Prostate gland (tissue), 2 donors: ENCODE data around the gene AFDN. TPM values are rescaled to one million over a fixed set of nuclear protein-coding genes. Genes with fewer than 3 reads are reported as not detected.

ENCODE experiments used
- DNase-seq: peaks from one replicate; pipeline ENCODE4 v3.0.0-alpha.2; 2019; ENCODE audit warnings: low spot score
- H3K27ac ChIP-seq, 2 donors: fragments of 200-600 bp; sonication (generic); 2 replicates each; pipeline ENCODE4 v1.5.1; 2017 to 2019
- H3K27me3 ChIP-seq: fragments of 200-600 bp; sonication (generic); replicated peaks from 2 replicates; pipeline ENCODE4 v1.5.1; 2019; ENCODE audit not compliant: insufficient read depth
- H3K36me3 ChIP-seq, 2 donors: fragments of 200-600 bp; sonication (generic); 1 replicate in 1 of 2; 2 replicates in 1 of 2; pipeline versions ENCODE4 v1.5.1 to v1.8.1; 2017 to 2019
- H3K4me1 ChIP-seq: fragments of 200-600 bp; sonication (generic); replicated peaks from 2 replicates; pipeline ENCODE4 v1.5.1; 2019
- H3K4me3 ChIP-seq, 2 donors: fragments of 200-600 bp; sonication (generic); 2 replicates each; pipeline ENCODE4 v1.5.1; 2017 to 2019
- H3K9me3 ChIP-seq: fragments of 200-600 bp; sonication (generic); 2 replicates; pipeline ENCODE4 v1.5.1; 2017
- CTCF ChIP-seq, 4 experiments: fragments of 200-600 bp in 2 of 4; fragments of 450-650 bp in 2 of 4; sonication (generic) in 2 of 4; IDR thresholded peaks; 1 replicate in 3 of 4; 2 replicates in 1 of 4; pipeline ENCODE4 v1.5.1; 2016 to 2019; ENCODE audit warnings: antibody characterized with exemption in 4 of 4, mild to moderate bottlenecking in 2 of 4, moderate library complexity in 2 of 4
- POLR2A ChIP-seq: fragments of 450-650 bp; IDR thresholded peaks from one replicate; pipeline ENCODE4 v1.6.1; 2016; ENCODE audit warnings: antibody characterized with exemption, mild to moderate bottlenecking
- POLR2AphosphoS5 ChIP-seq: sonication (generic); formaldehyde crosslinking; IDR thresholded peaks from one replicate; pipeline ENCODE4 v1.6.1; 2017; ENCODE audit warnings: antibody characterized with exemption
- WGBS: methylation state at CpG from one replicate; pipeline ENCODE4 v1.1.5; 2018; 5-methylcytosine and 5-hydroxymethylcytosine counted together
- intact Hi-C: fragments of 100-400 bp; cut with DNase I; formaldehyde crosslinking; loops from one replicate; pipeline ENCODE4 v1.14.2; 2022
- total RNA-seq, 2 donors: library from RNA; depleted of rRNA; stranded (reverse); fragments of >200 nt; gene quantifications; one replicate each; pipeline ENCODE4 v1.1.0, GENCODE V29; 2016

The AFDN gene
- total RNA-seq, 2 donors from 2014 or later: 171 to 204 TPM

GRCh38 chr6:167833396-167833763 is 6.7 kb downstream of the AFDN start:
- H3K9me3 ChIP-seq: no peaks in the 10 kb centered on the region
- intact Hi-C loops: no loop called here
- no peak for DNase-seq
- peak overlapping the region; percentile 63 to 66 for H3K27ac ChIP-seq
- peak overlapping the region in 1 of 2 donors; percentile 4 for H3K4me3 ChIP-seq
- H3K36me3 ChIP-seq: no peaks in the 10 kb centered on the region
- no peak for TF ChIP-seq POLR2AphosphoS5
- no peak for TF ChIP-seq POLR2A
- no peak for TF ChIP-seq CTCF (IDR thresholded peaks at IDR 0.05)
- 39% methylated on average over 2 of the region's 2 CpGs for WGBS
- no peaks in the 10 kb centered on the region for H3K4me1 ChIP-seq
- no peaks in the 10 kb centered on the region for H3K27me3 ChIP-seq

- no peak for DNase-seq
- Histone ChIP-seq H3K4me3 (no peak overlapping the region), H3K36me3 (no peaks in the 10 kb centered on the region), H3K4me1 (no peaks in the 10 kb centered on the region), H3K27me3 (no peaks in the 10 kb centered on the region), H3K9me3 (no peaks in the 10 kb centered on the region), H3K27ac (no peak overlapping the region)
- intact Hi-C loops: no loop called here
- TF ChIP-seq CTCF (IDR thresholded peaks at IDR 0.05) (no peak), POLR2A (no peak)
- 80% methylated on average over 3 of the region's 3 CpGs for WGBS
Measured at GRCh38 chr6:167835260-167835659, 8.5 kb downstream of the AFDN start.

GRCh38 chr6:167836721-167837120 is 10.0 kb downstream of the AFDN start:
- no peak for DNase-seq
- Histone ChIP-seq H3K4me3 (no peak overlapping the region), H3K9me3 (no peaks in the 10 kb centered on the region), H3K36me3 (no peaks in the 10 kb centered on the region), H3K27me3 (no peaks in the 10 kb centered on the region), H3K27ac (no peak overlapping the region), H3K4me1 (no peaks in the 10 kb centered on the region)
- 72% methylated on average over 3 of the region's 3 CpGs for WGBS
- intact Hi-C loops: no loop called here
- TF ChIP-seq POLR2AphosphoS5 (no peak), POLR2A (no peak), CTCF (IDR thresholded peaks at IDR 0.05) (no peak)

GRCh38 chr6:167838207-167838748 is 11.6 kb downstream of the AFDN start:
- intact Hi-C loops: no loop called here

More at GRCh38 chr6:167838207-167838748, 11.6 kb downstream of the AFDN start:
- no peaks in the 10 kb centered on the region for H3K9me3 ChIP-seq
- no peak overlapping the region for H3K27ac ChIP-seq
- no peaks in the 10 kb centered on the region for H3K4me1 ChIP-seq
- H3K36me3 ChIP-seq: no peaks in the 10 kb centered on the region
- H3K27me3 ChIP-seq: no peaks in the 10 kb centered on the region
- TF ChIP-seq POLR2A (no peak), CTCF (IDR thresholded peaks at IDR 0.05) (no peak), POLR2AphosphoS5 (no peak)
- no peak overlapping the region for H3K4me3 ChIP-seq
- WGBS: 93% methylated on average over 6 of the region's 6 CpGs
- DNase-seq: no peak
